GM19455 (cell line): ENCODE results near the gene USP20.

Source experiments
- ATAC-seq: cut with Tn5 transposase; IDR thresholded peaks from one replicate; pipeline ENCODE4 v1.9.1; 2021; ENCODE audit not compliant: unreplicated experiment

USP20 gene

GRCh38 chr9:129822898-129823541, 12.2 kb upstream of the USP20 start:
- ATAC-seq, result no peak

GRCh38 chr9:129823542-129823934, 11.7 kb upstream of the USP20 start:
- ATAC-seq, result no peak

- ATAC-seq, result peak; percentile 83
These were observed 11.2 kb upstream of the USP20 start, which contains the start of gene TOR1A for GRCh38 chr9:129823935-129824601. TSS of gene TOR1A (minus strand) at chr9:129824136. CDS start at chr9:129824085, 51 bp downstream.

GRCh38 chr9:129826344-129826743, 8.9 kb upstream of the USP20 start:
- ATAC-seq, result no peak

- ATAC-seq, result no peak
These were observed 8.5 kb upstream of the USP20 start for GRCh38 chr9:129826759-129827158.

GRCh38 chr9:129828051-129828450, 7.2 kb upstream of the USP20 start:
- no peak for ATAC-seq

- no peak for ATAC-seq
These were observed 6.3 kb upstream of the USP20 start for GRCh38 chr9:129828969-129829368.

- no peak for ATAC-seq
These were observed 2.3 kb upstream of the USP20 start for GRCh38 chr9:129832982-129833381.

- ATAC-seq, result peak; percentile 31
These were observed 650 bp upstream of the USP20 start for GRCh38 chr9:129834489-129835127.

GRCh38 chr9:129835860-129836223, 584 bp downstream of the USP20 start:
- ATAC-seq, result peak; percentile 7

GRCh38 chr9:129836311-129837007, 1.2 kb downstream of the USP20 start:
- ATAC-seq, result no peak

GRCh38 chr9:129838707-129839259, 3.5 kb downstream of the USP20 start:
- no peak for ATAC-seq

- ATAC-seq, result no peak
These were observed 4.2 kb downstream of the USP20 start for GRCh38 chr9:129839324-129840023.

- no peak for ATAC-seq
These were observed 4.8 kb downstream of the USP20 start for GRCh38 chr9:129840034-129840433.

- ATAC-seq, result no peak
These were observed 5.8 kb downstream of the USP20 start for GRCh38 chr9:129841071-129841470.

- ATAC-seq, result no peak
These were observed 10.1 kb downstream of the USP20 start for GRCh38 chr9:129845373-129845772.

GRCh38 chr9:129848712-129849441, 13.6 kb downstream of the USP20 start:
- no peak for ATAC-seq

- no peak for ATAC-seq
These were observed 14.6 kb downstream of the USP20 start for GRCh38 chr9:129849901-129850300.

GRCh38 chr9:129850821-129851550, 15.7 kb downstream of the USP20 start:
- ATAC-seq, result no peak
